Adipocyte (in vitro differentiated cells): Measurements from ENCODE around the gene PTDSS2.
"Not testable (repeated sequence)": the region's sequence is repeated elsewhere in the genome, so short reads cannot be mapped to it uniquely, and the experiment has no call there.

Experiments used
- DNase-seq: peaks from one replicate; pipeline ENCODE4 v3.0.0-alpha.2; 2015; ENCODE audit warnings: low read depth
- H3K27me3 ChIP-seq: replicated peaks from 2 replicates; pipeline ENCODE4 v1.7.0; 2013; ENCODE audit warnings: mild to moderate bottlenecking, low read length, moderate library complexity; ENCODE audit not compliant: control insufficient read depth, insufficient read depth
- H3K36me3 ChIP-seq: 2 replicates; pipeline ENCODE4 v1.7.0; 2013; ENCODE audit warnings: low read length, mild to moderate bottlenecking, moderate library complexity; ENCODE audit not compliant: control insufficient read depth, insufficient read depth, severe bottlenecking
- H3K4me1 ChIP-seq: 2 replicates; pipeline ENCODE4 v1.7.0; 2013; ENCODE audit warnings: mild to moderate bottlenecking, low read length, moderate library complexity; ENCODE audit not compliant: control insufficient read depth, insufficient read depth
- H3K4me3 ChIP-seq: 2 replicates; pipeline ENCODE4 v1.7.0; 2013; ENCODE audit warnings: mild to moderate bottlenecking, low read length, moderate library complexity
- H3K9ac ChIP-seq: 2 replicates; pipeline ENCODE4 v1.7.0; 2013; ENCODE audit warnings: mild to moderate bottlenecking, low read length, moderate library complexity
- H3K9me3 ChIP-seq: 2 replicates; pipeline ENCODE4 v1.7.0; 2013; ENCODE audit warnings: mild to moderate bottlenecking, low read length, moderate library complexity; ENCODE audit not compliant: control insufficient read depth

Gene PTDSS2

DNA sequence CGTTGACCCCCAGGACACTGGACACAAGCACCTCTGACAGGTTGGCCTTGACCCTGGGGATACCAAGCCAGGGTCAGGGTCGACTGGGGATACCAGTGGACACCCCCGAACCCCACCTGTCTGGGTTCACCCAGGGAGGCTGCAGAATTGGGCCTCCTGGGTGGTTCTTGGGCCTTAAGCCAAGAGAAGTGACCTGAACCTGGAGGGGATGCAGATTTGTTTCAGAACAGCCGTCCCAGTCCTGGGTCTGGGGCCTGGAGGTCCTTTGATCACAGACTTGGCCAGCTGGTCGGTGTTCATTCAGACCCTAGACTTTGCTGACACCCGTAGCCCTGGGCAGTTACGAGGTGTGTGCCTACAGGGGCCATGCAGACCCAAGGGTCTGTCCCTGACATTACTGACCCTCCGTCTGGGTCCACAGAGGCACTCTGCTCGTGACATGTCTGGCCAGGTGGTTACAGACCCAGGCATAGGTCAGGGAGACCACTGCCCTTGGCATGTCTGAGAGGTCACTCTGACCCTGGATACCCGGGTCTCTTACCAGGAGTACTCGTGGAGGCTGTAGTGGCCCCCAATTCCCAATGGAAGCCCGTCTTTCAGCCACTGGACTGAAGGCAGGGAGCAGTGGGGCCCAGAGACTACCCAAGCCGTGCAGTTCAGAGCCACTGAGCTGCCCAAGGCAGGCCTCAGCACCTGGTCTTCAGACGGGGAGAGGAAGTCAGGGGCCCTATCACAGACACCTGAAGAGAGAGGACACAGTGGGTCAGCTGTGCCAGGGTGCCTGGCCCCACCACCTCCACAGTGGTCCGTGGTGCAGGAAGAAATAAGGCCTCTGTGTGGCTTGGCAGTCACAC, 41.7 kb upstream of the PTDSS2 start:
- H3K4me3 ChIP-seq: no peak overlapping the region
- H3K27me3 ChIP-seq: peaks cover 6% of the 10 kb centered on the region
- no peaks in the 10 kb centered on the region for H3K36me3 ChIP-seq
- peaks cover 11% of the 10 kb centered on the region for H3K4me1 ChIP-seq
- DNase-seq: no peak
- H3K9ac ChIP-seq: no peak overlapping the region
- no peaks in the 10 kb centered on the region for H3K9me3 ChIP-seq

DNA sequence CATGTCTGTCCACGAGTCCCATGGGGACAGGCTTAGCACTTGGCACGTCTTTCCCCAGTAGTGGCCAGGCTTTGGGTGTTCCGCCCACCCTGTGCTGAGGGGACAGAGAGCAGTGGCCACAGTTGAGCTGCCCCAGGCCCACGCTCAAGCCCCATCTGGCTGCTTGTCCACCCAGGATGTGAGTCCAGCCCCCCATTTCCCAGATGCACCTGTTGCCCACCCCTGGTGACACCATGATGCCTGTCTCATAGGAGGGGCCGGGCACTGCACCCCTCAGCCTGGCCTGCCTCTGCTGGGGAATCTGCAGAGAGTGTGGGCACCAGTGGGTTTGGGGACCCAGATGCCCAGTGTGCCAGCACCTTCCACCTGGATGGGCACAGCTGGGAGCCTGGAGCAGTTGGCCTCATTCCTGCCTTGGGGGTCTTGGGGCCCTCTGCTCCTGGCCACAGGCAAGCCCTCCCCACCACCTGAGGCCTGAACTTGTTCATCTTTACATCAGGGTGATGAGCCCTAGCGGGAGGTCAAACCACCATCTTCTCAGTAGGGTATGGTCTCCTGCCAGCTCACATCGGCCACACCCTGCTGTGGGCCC, 41.0 kb upstream of the PTDSS2 start:
- H3K4me1 ChIP-seq: peaks cover 11% of the 10 kb centered on the region
- H3K27me3 ChIP-seq: peaks cover 6% of the 10 kb centered on the region
- DNase-seq: no peak
- no peaks in the 10 kb centered on the region for H3K9me3 ChIP-seq
- no peak overlapping the region for H3K4me3 ChIP-seq
- no peak overlapping the region for H3K9ac ChIP-seq
- no peaks in the 10 kb centered on the region for H3K36me3 ChIP-seq

DNA sequence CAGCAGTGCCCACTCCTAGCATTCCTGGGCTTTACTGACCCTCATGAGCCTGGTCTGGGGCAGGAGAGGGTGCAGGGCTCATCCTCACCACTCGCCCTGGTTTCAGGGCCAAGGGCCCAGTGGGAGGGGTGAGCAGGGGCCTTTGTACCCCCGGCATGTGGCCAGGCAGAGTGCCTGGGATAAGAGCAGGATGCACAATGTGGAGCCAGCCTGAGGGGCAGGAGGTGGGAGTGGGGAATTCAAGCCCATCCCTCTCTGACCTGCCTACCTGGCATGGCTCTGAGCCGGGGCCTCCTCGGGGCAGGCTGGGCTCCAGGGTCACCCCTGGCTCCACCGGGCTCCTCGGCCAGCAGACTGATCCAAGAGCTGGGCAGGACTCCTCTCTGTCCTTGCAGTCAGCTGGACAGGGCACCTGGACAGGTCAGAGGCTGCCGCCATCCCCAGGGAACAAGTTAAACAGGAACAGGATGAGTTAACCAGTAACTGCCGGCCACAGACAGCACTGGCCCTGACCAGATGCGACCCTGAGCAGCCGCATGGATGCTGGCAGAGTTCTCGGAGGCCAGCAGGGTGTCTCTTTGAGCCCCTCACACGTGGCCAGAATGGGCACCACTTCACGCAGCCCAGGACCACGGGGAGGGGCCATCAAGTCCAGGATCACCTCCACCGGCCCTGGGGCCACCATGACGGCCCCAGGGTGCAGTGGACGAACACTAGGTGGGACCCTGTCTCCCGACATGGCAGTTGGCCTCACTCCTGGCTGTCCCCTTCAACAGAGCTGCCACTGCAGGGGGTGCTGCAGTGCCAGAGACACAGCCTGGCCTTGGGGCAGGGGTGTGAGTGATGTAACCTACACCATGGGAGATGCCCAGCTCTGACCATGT, 40.2 kb upstream of the PTDSS2 start:
- Histone ChIP-seq H3K9ac (no peak overlapping the region), H3K9me3 (no peaks in the 10 kb centered on the region), H3K4me1 (peaks cover 11% of the 10 kb centered on the region), H3K27me3 (peaks cover 6% of the 10 kb centered on the region), H3K4me3 (no peak overlapping the region), H3K36me3 (no peaks in the 10 kb centered on the region)
- DNase-seq: no peak

DNA sequence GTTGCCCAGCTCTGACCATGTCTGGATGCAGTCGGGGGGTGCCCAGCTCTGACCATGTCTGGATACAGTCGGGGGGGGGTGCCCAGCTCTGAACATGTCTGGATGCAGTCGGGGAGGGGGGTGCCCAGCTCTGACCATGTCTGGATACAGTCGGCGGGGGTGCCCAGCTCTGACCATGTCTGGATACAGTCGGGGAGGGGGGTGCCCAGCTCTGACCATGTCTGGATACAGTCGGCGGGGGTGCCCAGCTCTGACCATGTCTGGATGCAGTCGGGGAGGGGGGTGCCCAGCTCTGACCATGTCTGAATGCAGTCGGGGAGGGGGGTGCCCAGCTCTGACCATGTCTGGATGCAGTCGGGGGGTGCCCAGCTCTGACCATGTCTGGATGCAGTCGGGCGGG, 39.4 kb upstream of the PTDSS2 start:
- H3K9ac ChIP-seq, H3K36me3 ChIP-seq, H3K27me3 ChIP-seq, DNase-seq, H3K4me3 ChIP-seq, H3K9me3 ChIP-seq, H3K4me1 ChIP-seq: not testable (repeated sequence)

DNA sequence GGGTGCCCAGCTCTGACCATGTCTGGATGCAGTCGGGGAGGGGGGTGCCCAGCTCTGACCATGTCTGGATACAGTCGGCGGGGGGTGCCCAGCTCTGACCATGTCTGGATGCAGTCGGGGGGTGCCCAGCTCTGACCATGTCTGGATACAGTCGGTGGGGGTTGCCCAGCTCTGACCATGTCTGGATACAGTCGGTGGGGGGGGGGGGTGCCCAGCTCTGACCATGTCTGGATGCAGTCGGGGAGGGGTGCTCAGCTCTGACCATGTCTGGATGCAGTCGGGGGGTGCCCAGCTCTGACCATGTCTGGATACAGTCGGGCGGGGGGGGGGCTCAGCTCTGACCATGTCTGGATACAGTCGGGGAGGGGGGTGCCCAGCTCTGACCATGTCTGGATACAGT, 38.6 kb upstream of the PTDSS2 start:
- not testable (repeated sequence) for H3K9me3 ChIP-seq, DNase-seq, H3K9ac ChIP-seq, H3K36me3 ChIP-seq, H3K4me3 ChIP-seq, H3K27me3 ChIP-seq, H3K4me1 ChIP-seq

DNA sequence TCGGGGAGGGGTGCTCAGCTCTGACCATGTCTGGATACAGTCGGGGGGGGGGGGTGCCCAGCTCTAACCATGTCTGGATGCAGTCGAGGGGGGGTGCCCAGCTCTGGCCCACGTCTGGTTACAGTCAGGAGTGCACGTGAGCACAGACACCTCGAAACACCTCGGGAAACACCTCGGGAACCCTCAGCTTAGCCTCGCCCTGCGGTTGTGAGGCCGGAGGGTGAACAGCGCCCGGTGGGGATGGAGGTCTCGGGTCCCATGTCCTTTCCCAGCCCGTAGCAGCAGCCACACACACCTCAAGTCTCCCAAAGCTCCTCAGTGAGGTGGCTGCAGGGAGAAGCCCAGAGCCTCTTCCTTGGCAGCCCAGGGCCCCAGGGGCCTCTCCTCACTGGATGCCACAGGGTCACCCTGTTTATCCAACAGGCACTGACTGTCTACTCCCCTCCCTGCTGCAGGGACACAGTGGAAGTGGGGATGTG, 37.4 kb upstream of the PTDSS2 start:
- Histone ChIP-seq H3K9me3 (no peaks in the 10 kb centered on the region), H3K4me1 (no peaks in the 10 kb centered on the region), H3K4me3 (no peak overlapping the region), H3K9ac (no peak overlapping the region), H3K36me3 (no peaks in the 10 kb centered on the region), H3K27me3 (peaks cover 10% of the 10 kb centered on the region)
- no peak for DNase-seq

DNA sequence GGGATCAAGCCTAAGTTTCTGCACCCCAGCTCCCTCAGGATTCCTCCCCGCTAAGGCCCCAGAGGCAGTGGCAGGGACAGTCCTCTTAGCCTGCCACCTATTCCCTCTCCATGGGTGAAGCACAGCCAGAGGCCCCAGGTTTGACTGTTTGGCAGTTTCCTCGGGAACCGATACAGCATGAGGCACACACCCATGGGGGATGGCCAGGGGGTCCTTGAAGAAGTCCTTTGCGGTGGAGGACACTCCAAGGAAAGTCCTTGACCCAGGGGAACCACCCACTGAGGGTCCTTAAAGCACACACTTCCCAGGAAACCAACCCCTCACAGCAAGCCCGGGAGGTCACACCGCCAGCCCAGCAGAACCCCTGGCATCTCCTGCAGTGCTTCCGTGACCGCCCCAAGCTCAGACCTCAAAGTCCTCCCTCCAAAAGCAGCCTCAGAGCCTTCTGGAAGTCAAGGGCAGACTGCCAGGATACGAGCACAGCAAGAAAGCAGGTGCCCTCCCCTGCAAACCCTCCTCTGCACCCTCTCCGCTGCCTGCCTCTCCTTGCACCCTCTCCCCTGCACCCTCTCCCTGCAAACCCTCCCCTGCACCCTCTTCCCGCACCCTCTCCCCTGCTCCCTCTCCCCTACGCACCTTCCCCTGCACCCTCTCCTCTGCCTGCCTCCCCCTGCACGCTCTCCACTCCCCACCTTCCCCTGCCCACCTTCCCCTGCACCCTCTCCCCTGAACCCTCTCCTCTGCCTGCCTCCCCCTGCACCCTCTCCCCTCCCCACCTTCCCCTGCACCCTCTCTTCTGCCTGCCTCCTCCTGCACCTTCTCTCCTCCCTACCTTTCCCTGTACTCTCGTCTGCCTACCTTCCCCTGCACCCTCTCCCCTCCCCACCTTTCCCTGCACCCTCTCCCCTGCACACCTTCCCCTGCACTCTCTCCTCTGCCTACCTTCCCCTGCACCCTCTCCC, 36.7 kb upstream of the PTDSS2 start:
- no peak for DNase-seq
- H3K4me3 ChIP-seq: no peak overlapping the region
- H3K9me3 ChIP-seq: no peaks in the 10 kb centered on the region
- peaks cover 15% of the 10 kb centered on the region for H3K27me3 ChIP-seq
- no peak overlapping the region for H3K9ac ChIP-seq
- H3K4me1 ChIP-seq: no peaks in the 10 kb centered on the region
- H3K36me3 ChIP-seq: no peaks in the 10 kb centered on the region

DNA sequence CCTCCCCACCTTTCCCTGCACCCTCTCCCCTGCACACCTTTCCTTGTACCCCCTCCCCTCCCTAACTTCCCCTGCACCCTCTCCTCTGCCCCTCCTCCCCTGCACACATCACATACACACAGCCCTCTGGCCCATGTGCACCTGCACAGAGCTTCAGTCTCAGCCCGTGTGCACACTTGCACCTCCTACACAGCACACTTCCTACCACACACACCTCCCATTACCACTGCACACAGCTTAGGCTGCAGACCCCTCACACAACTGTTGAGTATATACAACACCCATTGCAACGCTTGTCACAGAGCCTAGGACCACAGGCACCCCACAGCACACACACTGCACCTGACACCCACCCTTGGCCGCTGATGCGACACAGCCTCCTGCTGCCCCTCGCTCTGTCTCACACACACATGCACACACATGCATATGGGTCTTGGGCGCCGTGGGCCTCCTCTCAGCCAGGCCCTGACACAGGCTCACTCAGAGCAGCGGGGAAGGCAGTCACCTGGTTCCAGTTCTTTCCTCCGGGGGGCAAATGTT, 35.7 kb upstream of the PTDSS2 start:
- Histone ChIP-seq H3K9ac (no peak overlapping the region), H3K36me3 (no peaks in the 10 kb centered on the region), H3K4me3 (no peak overlapping the region), H3K9me3 (no peaks in the 10 kb centered on the region), H3K4me1 (no peaks in the 10 kb centered on the region), H3K27me3 (peaks cover 21% of the 10 kb centered on the region)
- DNase-seq: no peak

DNA sequence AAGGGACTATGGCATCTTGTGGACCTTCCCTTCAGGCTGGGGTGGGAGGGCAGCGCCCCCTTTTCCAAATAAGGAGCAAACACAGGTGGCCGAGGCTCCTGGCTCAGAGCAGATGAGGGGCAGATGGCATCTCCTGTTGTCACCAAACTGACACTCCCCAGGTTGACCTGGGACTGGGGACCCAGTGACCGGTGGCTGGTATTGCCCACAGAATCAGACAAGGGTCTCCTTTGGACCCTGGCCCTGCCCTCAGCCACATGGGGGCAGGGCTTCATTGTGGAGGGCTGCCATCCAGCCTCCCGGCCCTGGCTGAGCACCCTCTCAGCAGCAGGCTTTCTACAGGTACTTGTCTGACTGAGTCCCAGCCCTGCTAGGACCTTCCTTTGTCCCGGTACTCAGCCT, 34.4 kb upstream of the PTDSS2 start:
- Histone ChIP-seq H3K36me3 (no peaks in the 10 kb centered on the region), H3K4me3 (no peak overlapping the region), H3K9ac (no peak overlapping the region), H3K27me3 (peaks cover 19% of the 10 kb centered on the region), H3K9me3 (no peaks in the 10 kb centered on the region), H3K4me1 (no peaks in the 10 kb centered on the region)
- no peak for DNase-seq

DNA sequence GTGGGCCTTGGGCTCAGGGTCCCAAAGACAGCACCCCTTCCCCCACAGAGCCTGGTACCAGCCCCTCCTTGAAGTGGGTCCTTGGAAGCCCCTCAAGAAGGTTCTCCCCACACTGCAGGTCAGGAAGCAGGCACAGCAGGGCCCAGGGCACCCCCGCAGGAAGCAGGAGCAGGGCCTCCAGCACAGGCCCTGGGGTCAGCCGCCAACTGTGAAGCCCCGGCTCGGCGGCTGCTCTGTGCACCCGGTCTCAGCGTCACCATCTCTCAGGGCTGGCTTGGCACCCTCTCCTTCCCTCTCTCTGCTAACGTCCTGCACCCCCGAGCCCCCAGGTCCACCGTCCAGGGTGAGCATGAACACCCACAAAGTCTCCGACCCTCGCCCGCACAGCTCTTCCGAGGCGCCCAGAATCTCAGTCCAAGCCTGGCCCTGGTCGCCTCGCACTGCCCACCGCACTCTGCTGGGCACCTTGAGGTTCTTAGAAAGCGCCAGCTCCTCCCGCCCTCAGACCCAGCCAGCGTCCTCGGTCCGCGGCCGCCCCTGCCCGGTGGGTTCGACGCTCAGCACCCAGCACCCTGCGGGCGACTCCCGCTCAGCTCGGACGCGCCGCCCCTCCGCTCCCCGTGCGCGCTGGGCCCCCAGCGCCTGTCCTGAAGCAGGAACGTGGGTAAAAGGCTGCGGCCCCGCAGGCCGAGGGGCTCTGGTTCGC, 33.9 kb upstream of the PTDSS2 start:
- Histone ChIP-seq H3K9ac (no peak overlapping the region), H3K36me3 (no peaks in the 10 kb centered on the region), H3K9me3 (no peaks in the 10 kb centered on the region), H3K27me3 (peaks cover 19% of the 10 kb centered on the region), H3K4me1 (no peaks in the 10 kb centered on the region), H3K4me3 (peak overlapping the region; percentile 24)
- no peak for DNase-seq
